ENCODE measurements around the gene CYP2A6.
"Not testable (repeated sequence)": the region's sequence is repeated elsewhere in the genome, so short reads cannot be mapped to it uniquely, and the experiment has no call there.

Gene CYP2A6

GRCh38 chr19:40850277-40850676 lies at the start of gene CYP2A6:
TSS of gene CYP2A6 (minus strand) at chr19:40850447. CDS start at chr19:40850426, 21 bp downstream.
- DNase-seq (ENCODE audit: low read depth in 2 of 2): not testable (repeated sequence)

- not testable (repeated sequence) for DNase-seq (ENCODE audit: low read depth in 2 of 2)
Measured at GRCh38 chr19:40899964-40900363, 49.7 kb upstream of the CYP2A6 start.

GRCh38 chr19:40896843-40897789 lies 46.9 kb upstream of the CYP2A6 start:
- not testable (repeated sequence) for DNase-seq (ENCODE audit: low read depth in 2 of 2)

- no peak for DNase-seq (ENCODE audit: low read depth in 2 of 2)
Measured at GRCh38 chr19:40896418-40896796, 46.2 kb upstream of the CYP2A6 start.

GRCh38 chr19:40893112-40893511 lies 42.9 kb upstream of the CYP2A6 start:
- DNase-seq (ENCODE audit: low read depth in 2 of 2): no peak

GRCh38 chr19:40889366-40889765 lies 39.1 kb upstream of the CYP2A6 start:
- no peak for DNase-seq (ENCODE audit: low read depth in 2 of 2)

- DNase-seq (ENCODE audit: low read depth in 2 of 2): no peak
Measured at GRCh38 chr19:40888191-40888590, 37.9 kb upstream of the CYP2A6 start.

GRCh38 chr19:40884187-40884931 lies 34.1 kb upstream of the CYP2A6 start:
- DNase-seq (ENCODE audit: low read depth in 2 of 2): not testable (repeated sequence)

GRCh38 chr19:40882062-40882461 lies 31.8 kb upstream of the CYP2A6 start, which contains the start of gene CYP2A7:
TSS of gene CYP2A7 (minus strand) at chr19:40882231. CDS start at chr19:40882210, 21 bp downstream.
- DNase-seq (ENCODE audit: low read depth in 2 of 2): not testable (repeated sequence)

GRCh38 chr19:40879349-40879748 lies 29.1 kb upstream of the CYP2A6 start:
- DNase-seq (ENCODE audit: low read depth in 2 of 2): not testable (repeated sequence)

GRCh38 chr19:40875526-40875951 lies 25.3 kb upstream of the CYP2A6 start:
- not testable (repeated sequence) for DNase-seq (ENCODE audit: low read depth in 2 of 2)

- not testable (repeated sequence) for DNase-seq (ENCODE audit: low read depth in 2 of 2)
Measured at GRCh38 chr19:40874874-40875273, 24.6 kb upstream of the CYP2A6 start.

- not testable (repeated sequence) for DNase-seq (ENCODE audit: low read depth in 2 of 2)
Measured at GRCh38 chr19:40873873-40874272, 23.6 kb upstream of the CYP2A6 start.

- no peak for DNase-seq (ENCODE audit: low read depth in 2 of 2)
Measured at GRCh38 chr19:40872209-40872608, 22.0 kb upstream of the CYP2A6 start.

- no peak for DNase-seq (ENCODE audit: low read depth in 2 of 2)
Measured at GRCh38 chr19:40867701-40868100, 17.5 kb upstream of the CYP2A6 start.

GRCh38 chr19:40864739-40865496 lies 14.7 kb upstream of the CYP2A6 start:
- DNase-seq (ENCODE audit: low read depth in 2 of 2): not testable (repeated sequence)

GRCh38 chr19:40862785-40863184 lies 12.5 kb upstream of the CYP2A6 start:
- no peak for DNase-seq (ENCODE audit: low read depth in 2 of 2)

- DNase-seq (ENCODE audit: low read depth in 2 of 2): no peak
Measured at GRCh38 chr19:40862333-40862732, 12.1 kb upstream of the CYP2A6 start.

- DNase-seq (ENCODE audit: low read depth in 2 of 2): no peak
Measured at GRCh38 chr19:40858109-40858508, 7.9 kb upstream of the CYP2A6 start.

- DNase-seq (ENCODE audit: low read depth in 2 of 2): not testable (repeated sequence)
Measured at GRCh38 chr19:40852467-40853152, 2.4 kb upstream of the CYP2A6 start.

- not testable (repeated sequence) for DNase-seq (ENCODE audit: low read depth in 2 of 2)
Measured at GRCh38 chr19:40846722-40847121, 3.5 kb downstream of the CYP2A6 start.
